ENCODE results near the gene HOGA1. TPM values are rescaled to one million over a fixed set of nuclear protein-coding genes. Genes with fewer than 3 reads are reported as not detected.

HOGA1 gene
- total and polyA plus RNA-seq, 2 donors (not counting 3 experiments of a cell fraction or from before 2014, with no cell fraction given) = 0.44 to 0.91 TPM

DNA sequence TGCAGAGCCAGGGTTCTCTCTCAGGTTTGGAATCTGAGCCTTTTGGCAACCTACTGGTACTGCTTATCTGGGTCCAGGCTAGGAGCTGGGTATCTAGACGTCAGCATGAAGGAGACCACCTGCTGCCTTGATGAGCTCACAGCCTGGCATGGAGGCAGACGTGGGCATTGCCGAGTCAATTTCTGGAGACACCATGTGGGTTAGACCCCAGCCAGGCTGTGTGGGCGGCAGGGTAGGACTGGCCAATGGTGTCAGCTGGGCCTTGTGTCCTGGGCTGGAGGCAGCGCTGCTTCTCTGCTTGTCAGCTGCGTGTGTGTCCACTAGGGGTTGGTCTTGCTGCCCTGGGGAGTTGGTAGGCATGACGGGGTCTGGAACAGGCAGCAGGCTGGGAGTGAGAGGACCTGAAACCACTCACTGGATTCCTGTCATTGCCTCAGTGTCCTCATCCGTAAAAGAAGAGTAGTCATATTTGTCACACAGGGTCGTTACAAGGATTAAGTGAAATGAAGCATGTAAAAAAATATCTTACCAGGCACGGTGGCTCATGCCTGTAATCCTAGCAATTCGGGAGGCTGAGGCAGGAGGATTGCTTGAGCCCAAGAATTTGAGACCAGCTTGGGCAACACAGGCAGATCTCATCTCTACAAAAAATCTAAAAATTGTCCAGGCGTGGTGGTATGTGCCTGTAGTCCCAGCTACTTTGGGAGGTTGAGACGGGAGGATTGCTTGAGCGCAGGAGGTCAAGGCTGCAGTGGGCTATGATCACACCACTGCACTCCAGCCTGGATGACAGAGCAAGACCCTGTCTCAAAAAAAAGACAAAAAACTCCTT, 43.3 kb upstream of the HOGA1 start:
- Histone ChIP-seq H3K4me2 (ENCODE audit: insufficient read depth, low read length) (no peak overlapping the region), H3K9me1 (replicated peaks; ENCODE audit: control insufficient read depth, extremely low read depth, insufficient read depth, low read length) (no peaks in the 10 kb centered on the region), H3K9me3 (replicated peaks; ENCODE audit: control insufficient read depth, insufficient read depth, low read length) (no peaks in the 10 kb centered on the region), H2AFZ (ENCODE audit: low read depth, low read length) (no peak overlapping the region), H4K20me1 (replicated peaks; ENCODE audit: control insufficient read depth, extremely low read depth, insufficient read depth, low read length) (no peaks in the 10 kb centered on the region), H3K27ac (ENCODE audit: insufficient read depth, low read depth, low read length) (peak overlapping the region; percentile 99), H3K4me3 (replicated peaks in 1 of 3; ENCODE audit: insufficient read depth in 1 of 3, low read depth in 1 of 3, low read length in 3 of 3) (no peak overlapping the region), H3K4me1 (ENCODE audit: control insufficient read depth, extremely low read depth, insufficient read depth, low read length) (peaks cover 53% of the 10 kb centered on the region), H3K79me2 (ENCODE audit: control insufficient read depth, insufficient read depth, low read length) (peaks cover 4% of the 10 kb centered on the region), H3K9ac (replicated peaks; ENCODE audit: extremely low read depth, insufficient read depth, low read length) (no peak overlapping the region), H3K27me3 (ENCODE audit: control insufficient read depth in 2 of 2, insufficient read depth in 2 of 2, low read length in 2 of 2) (no peaks in the 10 kb centered on the region), H3K36me3 (ENCODE audit: control insufficient read depth in 2 of 2, extremely low read depth in 1 of 2, insufficient read depth in 2 of 2, low read length in 2 of 2) (no peaks in the 10 kb centered on the region)
- BruUV-seq (replicated peaks) = no TSS peak
- FAIRE-seq (peak; percentile 70), DNase-seq (ENCODE audit: low read depth, low spot score) (no peak)
- dilution Hi-C loops (cut with MboI; ENCODE audit: extremely low pct_ligation_motif_present, low sequenced_read_pairs) = no loop called here
- CTCF ChIA-PET = interaction anchor here (0.6 to 6.6 kb wide), 7 partner anchors 10 to 72 kb away, joined by 3 to 93 read pairs (median 11); partner anchors contain the start of gene UBTD1
- intact Hi-C loops (cut with micrococcal nuclease) = no loop called here
- TF ChIP-seq, protein P1, sequence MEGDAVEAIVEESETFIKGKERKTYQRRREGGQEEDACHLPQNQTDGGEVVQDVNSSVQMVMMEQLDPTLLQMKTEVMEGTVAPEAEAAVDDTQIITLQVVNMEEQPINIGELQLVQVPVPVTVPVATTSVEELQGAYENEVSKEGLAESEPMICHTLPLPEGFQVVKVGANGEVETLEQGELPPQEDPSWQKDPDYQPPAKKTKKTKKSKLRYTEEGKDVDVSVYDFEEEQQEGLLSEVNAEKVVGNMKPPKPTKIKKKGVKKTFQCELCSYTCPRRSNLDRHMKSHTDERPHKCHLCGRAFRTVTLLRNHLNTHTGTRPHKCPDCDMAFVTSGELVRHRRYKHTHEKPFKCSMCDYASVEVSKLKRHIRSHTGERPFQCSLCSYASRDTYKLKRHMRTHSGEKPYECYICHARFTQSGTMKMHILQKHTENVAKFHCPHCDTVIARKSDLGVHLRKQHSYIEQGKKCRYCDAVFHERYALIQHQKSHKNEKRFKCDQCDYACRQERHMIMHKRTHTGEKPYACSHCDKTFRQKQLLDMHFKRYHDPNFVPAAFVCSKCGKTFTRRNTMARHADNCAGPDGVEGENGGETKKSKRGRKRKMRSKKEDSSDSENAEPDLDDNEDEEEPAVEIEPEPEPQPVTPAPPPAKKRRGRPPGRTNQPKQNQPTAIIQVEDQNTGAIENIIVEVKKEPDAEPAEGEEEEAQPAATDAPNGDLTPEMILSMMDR (IDR thresholded peaks at IDR 0.05; ENCODE audit: extremely low read depth in 1 of 2, insufficient read depth in 1 of 2, low read depth in 1 of 2, low read length in 2 of 2) = peak in 1 of 2 donors; percentile 11
- no peak for TF ChIP-seq POLR2A (IDR thresholded peaks at IDR 0.05; ENCODE audit: low read depth, low read length)
- POLR2A ChIA-PET = interaction anchor here (1.3 kb wide), 1 partner anchor 23 kb away, joined by 5 read pairs; no protein-coding TSS in a partner anchor
